Neural cell (in vitro differentiated cells): ENCODE measurements around the gene FAM210B. TPM values are rescaled to one million over a fixed set of nuclear protein-coding genes. Genes with fewer than 3 reads are reported as not detected.
A peak's percentile ranks its signal among the peaks of the same experiment; 100 is the strongest.
"Not testable (repeated sequence)": the region's sequence is repeated elsewhere in the genome, so short reads cannot be mapped to it uniquely, and the experiment has no call there.

Experiments used
- H2AFZ ChIP-seq: fragments of 200-600, 300-800 bp; sonication (generic), shearing (Covaris generic); 2 replicates; pipeline ENCODE4 v1.6.0; 2014; ENCODE audit warnings: low read depth, mild to moderate bottlenecking, antibody characterized with exemption, low read length, moderate library complexity
- H3F3A ChIP-seq: fragments of 200-600 bp; shearing (Covaris generic); 2 replicates; pipeline ENCODE4 v1.6.1; 2016; ENCODE audit warnings: mild to moderate bottlenecking, moderate library complexity, mixed read lengths, antibody characterized with exemption, low read length; ENCODE audit not compliant: insufficient read depth, poor library complexity, severe bottlenecking
- H3K27ac ChIP-seq: fragments of 200-600, 300-800 bp; sonication (generic), shearing (Covaris generic); 2 replicates; pipeline ENCODE4 v1.5.1; 2014; ENCODE audit warnings: mild to moderate bottlenecking, low read length, moderate library complexity
- H3K27me3 ChIP-seq: fragments of 300-800, 200-600 bp; sonication (generic), shearing (Covaris generic); 2 replicates; pipeline ENCODE4 v1.6.0; 2014; ENCODE audit warnings: mild to moderate bottlenecking, low read depth, low read length, moderate library complexity; ENCODE audit not compliant: insufficient read depth
- H3K36me3 ChIP-seq: fragments of 300-800, 200-600 bp; sonication (generic), shearing (Covaris generic); 2 replicates; pipeline ENCODE4 v1.5.1; 2014; ENCODE audit warnings: mild to moderate bottlenecking, antibody characterized with exemption, low read length, moderate library complexity; ENCODE audit not compliant: insufficient read depth
- H3K4me2 ChIP-seq: fragments of 300-800, 200-600 bp; sonication (generic), shearing (Covaris generic); 2 replicates; pipeline ENCODE4 v1.6.0; 2014; ENCODE audit warnings: mild to moderate bottlenecking, low read length
- H3K4me3 ChIP-seq: fragments of 300-800, 200-600 bp; sonication (generic), shearing (Covaris generic); 2 replicates; pipeline ENCODE4 v1.5.1; 2014; ENCODE audit warnings: mild to moderate bottlenecking, low read length, moderate library complexity
- H3K79me2 ChIP-seq: fragments of 200-600 bp; shearing (Covaris generic); replicated peaks from 2 replicates; pipeline ENCODE4 v1.6.0; 2014; ENCODE audit warnings: mild to moderate bottlenecking, low read length, moderate library complexity; ENCODE audit not compliant: insufficient read depth
- H3K9ac ChIP-seq: fragments of 300-800, 200-600 bp; sonication (generic), shearing (Covaris generic); 2 replicates; pipeline ENCODE4 v1.6.1; 2016; ENCODE audit warnings: mild to moderate bottlenecking, low read length, mixed read lengths
- H3K9me2 ChIP-seq: fragments of 200-600 bp; shearing (Covaris generic); 2 replicates; pipeline ENCODE4 v1.6.1; 2016; ENCODE audit warnings: mild to moderate bottlenecking, low read length, mixed read lengths; ENCODE audit not compliant: insufficient read depth
- H3K9me3 ChIP-seq: fragments of 200-600, 300-800 bp; sonication (generic), shearing (Covaris generic); 2 replicates; pipeline ENCODE4 v1.6.1; 2016; ENCODE audit warnings: mild to moderate bottlenecking, mixed run types, low read length, moderate library complexity, mixed read lengths
- H4K20me1 ChIP-seq: fragments of 200-600 bp; shearing (Covaris generic); 2 replicates; pipeline ENCODE4 v1.6.1; 2016; ENCODE audit warnings: mild to moderate bottlenecking, mixed run types; ENCODE audit not compliant: insufficient read depth
- EP300 ChIP-seq: fragments of 450-650 bp; conservative IDR thresholded peaks from 2 replicates; pipeline ENCODE4 v1.6.1; 2014; ENCODE audit warnings: antibody characterized with exemption, mild to moderate bottlenecking, moderate library complexity; ENCODE audit not compliant: poor library complexity, severe bottlenecking
- EZH2 ChIP-seq: fragments of 200-600, 300-800 bp; shearing (Covaris generic), sonication (generic); IDR thresholded peaks from 2 replicates; pipeline ENCODE4 v1.6.1; 2014; ENCODE audit warnings: antibody characterized with exemption, low read length, borderline replicate concordance, mild to moderate bottlenecking; ENCODE audit not compliant: insufficient read depth, poor library complexity, severe bottlenecking
- MXI1 ChIP-seq: fragments of 450-650 bp; conservative IDR thresholded peaks from 2 replicates; pipeline ENCODE4 v1.6.1; 2014; ENCODE audit warnings: antibody characterized with exemption, mild to moderate bottlenecking; ENCODE audit not compliant: poor library complexity, severe bottlenecking
- POLR2AphosphoS5 ChIP-seq: IDR thresholded peaks from 2 replicates; pipeline ENCODE4 v1.6.1; 2012
- RAD21 ChIP-seq: fragments of 450-650 bp; conservative IDR thresholded peaks from 2 replicates; pipeline ENCODE4 v1.6.1; 2014; ENCODE audit warnings: antibody characterized with exemption, mild to moderate bottlenecking, moderate library complexity
- SMC3 ChIP-seq: fragments of 450-650 bp; conservative IDR thresholded peaks from 2 replicates; pipeline ENCODE4 v1.6.1; 2014; ENCODE audit warnings: antibody characterized with exemption, mild to moderate bottlenecking, moderate library complexity; ENCODE audit not compliant: poor library complexity
- TAF1 ChIP-seq: IDR thresholded peaks from 2 replicates; pipeline ENCODE4 v1.6.1; 2012; ENCODE audit warnings: low read depth
- polyA plus RNA-seq: library from polyadenylated mRNA; depleted of rRNA; stranded (reverse); fragments of >200 nt; gene quantifications from 2 replicates; pipeline ENCODE4 v1.2.3, GENCODE V29; 2014
- TF ChIP-seq, protein P1 (sequence below): fragments of 450-650 bp; IDR thresholded peaks from 2 replicates; pipeline ENCODE4 v1.5.1; 2014; ENCODE audit warnings: antibody characterized with exemption, mild to moderate bottlenecking, moderate library complexity; ENCODE audit not compliant: poor library complexity, severe bottlenecking
- TF ChIP-seq, protein P2 (sequence below): IDR thresholded peaks from 2 replicates; pipeline ENCODE4 v1.6.1; 2012; ENCODE audit warnings: borderline replicate concordance

FAM210B gene
- polyA plus RNA-seq, 1 donor from 2014 or later: 6.6 TPM

DNA sequence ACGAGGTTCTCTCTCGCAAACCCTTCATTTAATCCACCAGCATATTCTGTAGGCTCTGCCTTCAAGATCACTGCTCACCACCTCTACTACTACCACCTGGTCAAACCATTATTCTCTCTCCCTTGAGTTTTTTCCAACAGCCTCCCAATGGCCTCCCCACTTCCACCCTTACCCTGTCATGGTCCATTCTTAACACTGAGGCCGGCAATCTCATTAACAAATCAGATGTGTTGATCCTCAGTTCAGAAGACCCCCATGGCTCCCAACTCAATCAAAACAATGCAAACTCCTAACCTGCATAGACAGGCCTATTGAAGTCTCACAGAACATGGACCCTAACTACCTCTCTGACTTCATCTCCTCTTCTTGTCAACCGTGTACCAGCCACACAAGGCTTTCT, 31.0 kb downstream of the FAM210B start:
- Histone ChIP-seq H3K36me3 (no peaks in the 10 kb centered on the region), H3K27me3 (no peaks in the 10 kb centered on the region)
- TF ChIP-seq POLR2AphosphoS5: no peak
- TF ChIP-seq EZH2: no peak
- TF ChIP-seq TAF1: no peak
- TF ChIP-seq, protein P1, sequence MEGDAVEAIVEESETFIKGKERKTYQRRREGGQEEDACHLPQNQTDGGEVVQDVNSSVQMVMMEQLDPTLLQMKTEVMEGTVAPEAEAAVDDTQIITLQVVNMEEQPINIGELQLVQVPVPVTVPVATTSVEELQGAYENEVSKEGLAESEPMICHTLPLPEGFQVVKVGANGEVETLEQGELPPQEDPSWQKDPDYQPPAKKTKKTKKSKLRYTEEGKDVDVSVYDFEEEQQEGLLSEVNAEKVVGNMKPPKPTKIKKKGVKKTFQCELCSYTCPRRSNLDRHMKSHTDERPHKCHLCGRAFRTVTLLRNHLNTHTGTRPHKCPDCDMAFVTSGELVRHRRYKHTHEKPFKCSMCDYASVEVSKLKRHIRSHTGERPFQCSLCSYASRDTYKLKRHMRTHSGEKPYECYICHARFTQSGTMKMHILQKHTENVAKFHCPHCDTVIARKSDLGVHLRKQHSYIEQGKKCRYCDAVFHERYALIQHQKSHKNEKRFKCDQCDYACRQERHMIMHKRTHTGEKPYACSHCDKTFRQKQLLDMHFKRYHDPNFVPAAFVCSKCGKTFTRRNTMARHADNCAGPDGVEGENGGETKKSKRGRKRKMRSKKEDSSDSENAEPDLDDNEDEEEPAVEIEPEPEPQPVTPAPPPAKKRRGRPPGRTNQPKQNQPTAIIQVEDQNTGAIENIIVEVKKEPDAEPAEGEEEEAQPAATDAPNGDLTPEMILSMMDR: no peak

DNA sequence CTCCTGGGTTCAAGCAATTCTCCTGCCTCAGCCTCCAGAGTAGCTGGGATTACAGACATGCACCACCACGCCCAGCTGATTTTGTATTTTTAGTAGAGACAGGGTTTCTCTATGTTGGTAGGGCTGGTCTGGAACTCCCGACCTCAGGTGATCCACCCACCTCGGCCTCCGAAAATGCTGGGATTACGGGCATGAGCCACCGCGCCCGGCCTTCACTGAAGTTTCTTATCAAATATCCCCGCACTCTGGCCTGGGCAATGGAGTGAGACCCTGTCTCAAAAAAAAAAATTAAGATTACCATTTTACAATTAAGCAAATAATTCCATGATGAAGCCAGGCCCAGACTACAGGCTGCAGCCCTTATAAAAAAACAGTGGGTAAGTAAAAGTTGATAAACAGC, 31.6 kb downstream of the FAM210B start:
- H3K9ac ChIP-seq, H2AFZ ChIP-seq, H3K4me2 ChIP-seq, H3K27me3 ChIP-seq, H3F3A ChIP-seq, H3K36me3 ChIP-seq, H3K9me2 ChIP-seq, H3K4me3 ChIP-seq, H3K27ac ChIP-seq, H4K20me1 ChIP-seq, H3K9me3 ChIP-seq: not testable (repeated sequence)
- H3K79me2 ChIP-seq: peaks cover 33% of the 10 kb centered on the region

More for the DNA sequence above, 31.0 kb downstream of the FAM210B start:
- H3K27ac ChIP-seq: no peak overlapping the region
- H3K9me3 ChIP-seq: no peaks in the 10 kb centered on the region
- H3K9me2 ChIP-seq: no peaks in the 10 kb centered on the region
- H4K20me1 ChIP-seq: no peaks in the 10 kb centered on the region
- peaks cover 33% of the 10 kb centered on the region for H3K79me2 ChIP-seq
- H2AFZ ChIP-seq: no peak overlapping the region
- H3K9ac ChIP-seq: no peak overlapping the region
- no peaks in the 10 kb centered on the region for H3F3A ChIP-seq
- H3K4me3 ChIP-seq: no peak overlapping the region
- H3K4me2 ChIP-seq: no peak overlapping the region

DNA sequence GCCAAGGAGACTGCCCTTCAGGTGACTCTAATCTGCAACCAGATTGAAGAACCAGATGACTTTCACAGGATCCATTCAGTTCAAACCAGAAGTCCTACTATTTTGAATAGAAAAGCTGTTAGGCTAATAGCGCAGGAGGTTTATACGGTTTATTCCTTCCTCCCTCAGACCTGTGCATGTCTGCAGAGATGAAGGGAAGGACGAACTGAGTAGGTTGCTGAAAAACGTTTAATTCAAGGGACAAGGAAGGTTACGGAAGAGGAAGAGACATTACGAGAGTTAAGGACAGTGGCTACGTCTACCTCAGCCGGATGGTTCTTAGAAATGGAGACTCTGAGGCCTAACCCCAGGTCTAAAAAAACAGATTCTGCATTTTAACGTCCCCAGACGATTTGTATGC, 32.3 kb downstream of the FAM210B start:
- H3K9me3 ChIP-seq: no peaks in the 10 kb centered on the region
- TF ChIP-seq POLR2AphosphoS5 (no peak), MXI1 (no peak), EZH2 (no peak), SMC3 (no peak), EP300 (no peak), TAF1 (no peak), RAD21 (no peak)
- TF ChIP-seq, protein P1: no peak
- TF ChIP-seq, protein P2, sequence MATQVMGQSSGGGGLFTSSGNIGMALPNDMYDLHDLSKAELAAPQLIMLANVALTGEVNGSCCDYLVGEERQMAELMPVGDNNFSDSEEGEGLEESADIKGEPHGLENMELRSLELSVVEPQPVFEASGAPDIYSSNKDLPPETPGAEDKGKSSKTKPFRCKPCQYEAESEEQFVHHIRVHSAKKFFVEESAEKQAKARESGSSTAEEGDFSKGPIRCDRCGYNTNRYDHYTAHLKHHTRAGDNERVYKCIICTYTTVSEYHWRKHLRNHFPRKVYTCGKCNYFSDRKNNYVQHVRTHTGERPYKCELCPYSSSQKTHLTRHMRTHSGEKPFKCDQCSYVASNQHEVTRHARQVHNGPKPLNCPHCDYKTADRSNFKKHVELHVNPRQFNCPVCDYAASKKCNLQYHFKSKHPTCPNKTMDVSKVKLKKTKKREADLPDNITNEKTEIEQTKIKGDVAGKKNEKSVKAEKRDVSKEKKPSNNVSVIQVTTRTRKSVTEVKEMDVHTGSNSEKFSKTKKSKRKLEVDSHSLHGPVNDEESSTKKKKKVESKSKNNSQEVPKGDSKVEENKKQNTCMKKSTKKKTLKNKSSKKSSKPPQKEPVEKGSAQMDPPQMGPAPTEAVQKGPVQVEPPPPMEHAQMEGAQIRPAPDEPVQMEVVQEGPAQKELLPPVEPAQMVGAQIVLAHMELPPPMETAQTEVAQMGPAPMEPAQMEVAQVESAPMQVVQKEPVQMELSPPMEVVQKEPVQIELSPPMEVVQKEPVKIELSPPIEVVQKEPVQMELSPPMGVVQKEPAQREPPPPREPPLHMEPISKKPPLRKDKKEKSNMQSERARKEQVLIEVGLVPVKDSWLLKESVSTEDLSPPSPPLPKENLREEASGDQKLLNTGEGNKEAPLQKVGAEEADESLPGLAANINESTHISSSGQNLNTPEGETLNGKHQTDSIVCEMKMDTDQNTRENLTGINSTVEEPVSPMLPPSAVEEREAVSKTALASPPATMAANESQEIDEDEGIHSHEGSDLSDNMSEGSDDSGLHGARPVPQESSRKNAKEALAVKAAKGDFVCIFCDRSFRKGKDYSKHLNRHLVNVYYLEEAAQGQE: no peak
- H3K9ac ChIP-seq: peak overlapping the region; percentile 16
- H2AFZ ChIP-seq: no peak overlapping the region
- no peaks in the 10 kb centered on the region for H4K20me1 ChIP-seq
- H3K36me3 ChIP-seq: no peaks in the 10 kb centered on the region
- no peaks in the 10 kb centered on the region for H3F3A ChIP-seq
- H3K4me3 ChIP-seq: peak overlapping the region; percentile 87
- H3K79me2 ChIP-seq: peaks cover 33% of the 10 kb centered on the region
- H3K9me2 ChIP-seq: no peaks in the 10 kb centered on the region
- H3K27ac ChIP-seq: no peak overlapping the region
- H3K4me2 ChIP-seq: peak overlapping the region; percentile 68
- H3K27me3 ChIP-seq: no peaks in the 10 kb centered on the region
